CD4-positive, CD25-positive, alpha-beta regulatory T cell (primary cell): ENCODE results near the gene TMEM81. TPM values are rescaled to one million over a fixed set of nuclear protein-coding genes. Genes with fewer than 3 reads are reported as not detected.

Experiments
- ATAC-seq, 2 donors: fragments of 150-1000 bp; cut with Tn5 transposase; one replicate each; pipeline ENCODE4 v1.10.0; 2021; ENCODE audit warnings: low read depth in 2 of 2, moderate number of reproducible peaks in 2 of 2, moderate library complexity in 1 of 2
- DNase-seq, 3 donors: peaks; one replicate each; pipeline versions ENCODE4 v3.0.0 to v3.0.0-alpha.2; 2012 to 2022; ENCODE audit warnings: mixed read lengths in 1 of 3
- H3K27ac ChIP-seq: one replicate; pipeline ENCODE4 v1.7.0; 2013; ENCODE audit warnings: mild to moderate bottlenecking, low read length; ENCODE audit not compliant: insufficient read depth, poor library complexity, severe bottlenecking
- H3K27me3 ChIP-seq: one replicate; pipeline ENCODE4 v1.7.0; 2013; ENCODE audit warnings: low read length; ENCODE audit not compliant: control insufficient read depth, insufficient read depth
- H3K36me3 ChIP-seq: one replicate; pipeline ENCODE4 v1.7.0; 2013; ENCODE audit warnings: mild to moderate bottlenecking, low read length, moderate library complexity; ENCODE audit not compliant: control insufficient read depth, insufficient read depth
- H3K4me1 ChIP-seq: 2 replicates; pipeline ENCODE4 v1.7.0; 2013; ENCODE audit warnings: mild to moderate bottlenecking, low read length; ENCODE audit not compliant: insufficient read depth, control insufficient read depth, poor library complexity, severe bottlenecking
- H3K4me3 ChIP-seq: one replicate; pipeline ENCODE4 v1.7.0; 2013; ENCODE audit warnings: low read depth, mild to moderate bottlenecking, low read length, moderate library complexity
- H3K9me3 ChIP-seq, 2 experiments: 1 replicate in 1 of 2; 2 replicates in 1 of 2; pipeline ENCODE4 v1.7.0; 2013; ENCODE audit warnings: low read length in 2 of 2, mild to moderate bottlenecking in 1 of 2, moderate library complexity in 1 of 2; ENCODE audit not compliant: control insufficient read depth in 2 of 2
- H3K27ac Mint-ChIP-seq, 3 donors: one replicate each; pipeline ENCODE4 v1.8.0; 2020 to 2022; ENCODE audit warnings: mild to moderate bottlenecking in 3 of 3, mixed read lengths in 3 of 3, moderate library complexity in 2 of 3
- H3K27me3 Mint-ChIP-seq: one replicate; pipeline ENCODE4 v1.8.0; 2022; ENCODE audit warnings: mild to moderate bottlenecking, mixed read lengths
- H3K36me3 Mint-ChIP-seq: one replicate; pipeline ENCODE4 v1.8.0; 2020; ENCODE audit warnings: mixed read lengths
- H3K4me1 Mint-ChIP-seq, 4 donors: one replicate each; pipeline ENCODE4 v1.8.0; 2020 to 2022; ENCODE audit warnings: mixed read lengths in 4 of 4, mild to moderate bottlenecking in 1 of 4
- H3K4me3 Mint-ChIP-seq, 4 donors: one replicate each; pipeline ENCODE4 v1.8.0; 2020 to 2022; ENCODE audit warnings: mild to moderate bottlenecking in 4 of 4, mixed read lengths in 4 of 4, moderate library complexity in 3 of 4
- H3K9me3 Mint-ChIP-seq, 7 donors: one replicate each; pipeline ENCODE4 v1.8.0; 2020 to 2022; ENCODE audit warnings: mixed read lengths in 7 of 7, mild to moderate bottlenecking in 3 of 7, moderate library complexity in 2 of 7
- polyA plus RNA-seq, 4 donors: library from polyadenylated mRNA; unstranded; fragments of 300-500 nt; fragmentation: Illumina TruSeq; gene quantifications; one replicate each; pipeline ENCODE4 v1.2.3, GENCODE V29; 2021
- total RNA-seq: library from RNA; stranded (reverse); gene quantifications from one replicate; pipeline ENCODE4 v1.2.3, GENCODE V29; 2022

The TMEM81 gene
- total and polyA plus RNA-seq, 5 donors from 2014 or later: 0.54 to 3.4 (median 0.60) TPM

GRCh38 chr1:205042911-205043806 lies 41.1 kb downstream of the TMEM81 start, which contains the start of gene CNTN2:
Gene CNTN2, plus strand, starts transcription at chr1:205043212. Its CDS starts 9,974 bp downstream, at chr1:205053186.
- no peak within 1 kb of the TSS for H3K4me3 ChIP-seq
- H3K27me3 Mint-ChIP-seq: peaks cover 32% of the 10 kb centered on the region
- no peaks in the 10 kb centered on the region for H3K36me3 Mint-ChIP-seq
- no peaks in the 10 kb centered on the region for H3K9me3 ChIP-seq
- no peak within 1 kb of the TSS for H3K27ac ChIP-seq
- no peak within 1 kb of the TSS for H3K27ac Mint-ChIP-seq
- no peaks in the 10 kb centered on the region for H3K4me1 ChIP-seq
- DNase-seq: no peak
- H3K9me3 Mint-ChIP-seq: peaks cover 0 to 4% (median 0%) of the 10 kb centered on the region in 7 donors
- no peaks in the 10 kb centered on the region for H3K36me3 ChIP-seq
- H3K27me3 ChIP-seq: peaks cover 8% of the 10 kb centered on the region
- no peak within 1 kb of the TSS for H3K4me3 Mint-ChIP-seq
- H3K4me1 Mint-ChIP-seq: peaks cover 0 to 3% (median 0%) of the 10 kb centered on the region in 4 donors
- ATAC-seq: no peak

- no peak overlapping the region for H3K27ac Mint-ChIP-seq
- Histone ChIP-seq H3K4me3 (no peak overlapping the region), H3K27ac (no peak overlapping the region), H3K27me3 (peaks cover 8% of the 10 kb centered on the region), H3K36me3 (no peaks in the 10 kb centered on the region), H3K4me1 (no peaks in the 10 kb centered on the region), H3K9me3 (no peaks in the 10 kb centered on the region)
- H3K4me1 Mint-ChIP-seq: peaks cover 0 to 3% (median 0%) of the 10 kb centered on the region in 4 donors
- H3K27me3 Mint-ChIP-seq: peaks cover 34% of the 10 kb centered on the region
- H3K36me3 Mint-ChIP-seq: no peaks in the 10 kb centered on the region
- H3K9me3 Mint-ChIP-seq: peaks cover 0 to 4% (median 0%) of the 10 kb centered on the region in 7 donors
- no peak for DNase-seq
- ATAC-seq: no peak
- H3K4me3 Mint-ChIP-seq: no peak overlapping the region
Measured at GRCh38 chr1:205041998-205042910, 42.0 kb downstream of the TMEM81 start.

GRCh38 chr1:205041001-205041715 lies 43.1 kb downstream of the TMEM81 start:
- no peak overlapping the region for H3K4me3 Mint-ChIP-seq
- peaks cover 0 to 3% (median 0%) of the 10 kb centered on the region in 4 donors for H3K4me1 Mint-ChIP-seq
- H3K27me3 ChIP-seq: peaks cover 8% of the 10 kb centered on the region
- H3K27ac Mint-ChIP-seq: peak overlapping the region in 1 of 3 donors; percentile 57
- DNase-seq (no peak), ATAC-seq (no peak)
- H3K9me3 ChIP-seq: no peaks in the 10 kb centered on the region
- H3K4me1 ChIP-seq: no peaks in the 10 kb centered on the region
- H3K36me3 ChIP-seq: no peaks in the 10 kb centered on the region
- H3K4me3 ChIP-seq: no peak overlapping the region
- no peak overlapping the region for H3K27ac ChIP-seq
- H3K36me3 Mint-ChIP-seq: no peaks in the 10 kb centered on the region
- peaks cover 34% of the 10 kb centered on the region for H3K27me3 Mint-ChIP-seq
- peaks cover 0 to 4% (median 0%) of the 10 kb centered on the region in 7 donors for H3K9me3 Mint-ChIP-seq

- no peaks in the 10 kb centered on the region for H3K9me3 ChIP-seq
- Mint-ChIP-seq H3K4me1 (no peaks in the 10 kb centered on the region), H3K9me3 (peaks cover 0 to 4% (median 0%) of the 10 kb centered on the region in 7 donors), H3K36me3 (no peaks in the 10 kb centered on the region), H3K27ac (no peak overlapping the region), H3K27me3 (peaks cover 18% of the 10 kb centered on the region), H3K4me3 (no peak overlapping the region)
- H3K27ac ChIP-seq: no peak overlapping the region
- ATAC-seq: no peak
- H3K4me1 ChIP-seq: no peaks in the 10 kb centered on the region
- no peaks in the 10 kb centered on the region for H3K36me3 ChIP-seq
- H3K4me3 ChIP-seq: no peak overlapping the region
- peaks cover 3% of the 10 kb centered on the region for H3K27me3 ChIP-seq
- DNase-seq: no peak
Measured at GRCh38 chr1:205038132-205038786, 46.0 kb downstream of the TMEM81 start.

GRCh38 chr1:205037539-205037938 lies 46.7 kb downstream of the TMEM81 start:
- Mint-ChIP-seq H3K36me3 (no peaks in the 10 kb centered on the region), H3K4me1 (no peaks in the 10 kb centered on the region), H3K27ac (no peak overlapping the region), H3K27me3 (peaks cover 18% of the 10 kb centered on the region), H3K9me3 (peaks cover 0 to 4% (median 0%) of the 10 kb centered on the region in 7 donors), H3K4me3 (no peak overlapping the region)
- ATAC-seq (no peak), DNase-seq (no peak)
- Histone ChIP-seq H3K4me3 (no peak overlapping the region), H3K27me3 (peaks cover 3% of the 10 kb centered on the region), H3K9me3 (no peaks in the 10 kb centered on the region), H3K4me1 (no peaks in the 10 kb centered on the region), H3K36me3 (no peaks in the 10 kb centered on the region), H3K27ac (no peak overlapping the region)

Other genes starting within 250 kb of the TMEM81 start
- not detected for gene NFASC, start 213.6 kb downstream of the TMEM81 start, total RNA-seq
- not detected for gene NFASC, start 213.6 kb downstream of the TMEM81 start, polyA plus RNA-seq
- not detected for gene CNTN2, start 41.2 kb downstream of the TMEM81 start, total RNA-seq
- not detected for gene CNTN2, start 41.2 kb downstream of the TMEM81 start, polyA plus RNA-seq
- 18.5 TPM for gene RBBP5, start 37.5 kb upstream of the TMEM81 start, total RNA-seq
- 10 to 100 TPM; 19.9 to 26.5 (median 23.6) TPM for gene RBBP5, start 37.5 kb upstream of the TMEM81 start, polyA plus RNA-seq
- gene DSTYK, start 127.2 kb upstream of the TMEM81 start, total RNA-seq: 15.7 TPM
- gene DSTYK, start 127.2 kb upstream of the TMEM81 start, polyA plus RNA-seq: 1 to 10 TPM; 3.2 to 5.9 (median 5.1) TPM
- 1.8 TPM for gene TMCC2, start 143.5 kb upstream of the TMEM81 start, total RNA-seq
- under 1 TPM; 0.22 to 0.37 (median 0.28) TPM for gene TMCC2, start 143.5 kb upstream of the TMEM81 start, polyA plus RNA-seq
- gene NUAK2, start 237.3 kb upstream of the TMEM81 start, total RNA-seq: 9.9 TPM
- gene NUAK2, start 237.3 kb upstream of the TMEM81 start, polyA plus RNA-seq: 10 to 100 TPM; 13.2 to 41.3 (median 25.4) TPM